ENCODE data around the gene SPAG16. TPM values are rescaled to one million over a fixed set of nuclear protein-coding genes. Genes with fewer than 3 reads are reported as not detected.

Gene SPAG16
- total RNA-seq, 2 donors from 2014 or later: 5.0 to 10.4 TPM

GRCh38 chr2:213422211-213422610, 137.9 kb downstream of the SPAG16 start:
- H3K9me3 Mint-ChIP-seq: no peaks in the 10 kb centered on the region
- H3K27ac Mint-ChIP-seq: no peak overlapping the region
- no peak for ATAC-seq
- no peak for DNase-seq (ENCODE audit: low spot score in 2 of 2)
- no peaks in the 10 kb centered on the region for H3K36me3 Mint-ChIP-seq

GRCh38 chr2:213425618-213426017, 141.4 kb downstream of the SPAG16 start:
- peaks cover 0 to 11% of the 10 kb centered on the region in 2 donors for H3K36me3 Mint-ChIP-seq
- no peak for DNase-seq (ENCODE audit: low spot score in 2 of 2)
- H3K27ac Mint-ChIP-seq: no peak overlapping the region
- ATAC-seq: no peak
- peaks cover 11 to 12% of the 10 kb centered on the region in 2 donors for H3K9me3 Mint-ChIP-seq

GRCh38 chr2:213429516-213429915, 145.3 kb downstream of the SPAG16 start:
- H3K36me3 Mint-ChIP-seq: peaks cover 0 to 11% of the 10 kb centered on the region in 2 donors
- no peak overlapping the region for H3K27ac Mint-ChIP-seq
- H3K9me3 Mint-ChIP-seq: peaks cover 11 to 20% of the 10 kb centered on the region in 2 donors
- no peak for DNase-seq (ENCODE audit: low spot score in 2 of 2)
- ATAC-seq: no peak

- peaks cover 14 to 21% of the 10 kb centered on the region in 2 donors for H3K9me3 Mint-ChIP-seq
- peaks cover 0 to 4% of the 10 kb centered on the region in 2 donors for H3K36me3 Mint-ChIP-seq
- DNase-seq (ENCODE audit: low spot score in 2 of 2) (no peak), ATAC-seq (no peak)
- no peak overlapping the region for H3K27ac Mint-ChIP-seq
Observed at GRCh38 chr2:213443921-213444320, 159.7 kb downstream of the SPAG16 start.

- Mint-ChIP-seq H3K27ac (no peak overlapping the region), H3K9me3 (peaks cover 11 to 13% of the 10 kb centered on the region in 2 donors), H3K36me3 (peaks cover 0 to 4% of the 10 kb centered on the region in 2 donors)
- DNase-seq (ENCODE audit: low spot score in 2 of 2): no peak
- ATAC-seq: no peak
Observed at GRCh38 chr2:213451542-213452239, 167.4 kb downstream of the SPAG16 start.

GRCh38 chr2:213455316-213456008, 171.2 kb downstream of the SPAG16 start:
- Mint-ChIP-seq H3K27ac (no peak overlapping the region), H3K9me3 (no peaks in the 10 kb centered on the region), H3K36me3 (no peaks in the 10 kb centered on the region)
- ATAC-seq (no peak), DNase-seq (ENCODE audit: low spot score in 2 of 2) (no peak)

GRCh38 chr2:213475433-213475832, 191.2 kb downstream of the SPAG16 start:
- peaks cover 9 to 26% of the 10 kb centered on the region in 2 donors for H3K9me3 Mint-ChIP-seq
- DNase-seq (ENCODE audit: low spot score in 2 of 2): no peak
- ATAC-seq: no peak
- H3K36me3 Mint-ChIP-seq: peaks cover 0 to 8% of the 10 kb centered on the region in 2 donors
- no peak overlapping the region for H3K27ac Mint-ChIP-seq

- DNase-seq (ENCODE audit: low spot score in 2 of 2) (no peak), ATAC-seq (no peak)
- peaks cover 9 to 26% of the 10 kb centered on the region in 2 donors for H3K9me3 Mint-ChIP-seq
- peaks cover 0 to 8% of the 10 kb centered on the region in 2 donors for H3K36me3 Mint-ChIP-seq
- no peak overlapping the region for H3K27ac Mint-ChIP-seq
Observed at GRCh38 chr2:213476641-213477040, 192.4 kb downstream of the SPAG16 start.

GRCh38 chr2:213490087-213490486, 205.8 kb downstream of the SPAG16 start:
- Mint-ChIP-seq H3K36me3 (no peaks in the 10 kb centered on the region), H3K27ac (no peak overlapping the region), H3K9me3 (peaks cover 0 to 3% of the 10 kb centered on the region in 2 donors)
- DNase-seq (ENCODE audit: low spot score in 2 of 2) (no peak), ATAC-seq (no peak)

- H3K27ac Mint-ChIP-seq: no peak overlapping the region
- ATAC-seq (no peak), DNase-seq (ENCODE audit: low spot score in 2 of 2) (no peak)
- H3K9me3 Mint-ChIP-seq: peaks cover 0 to 3% of the 10 kb centered on the region in 2 donors
- H3K36me3 Mint-ChIP-seq: no peaks in the 10 kb centered on the region
Observed at GRCh38 chr2:213491376-213491775, 207.1 kb downstream of the SPAG16 start.

GRCh38 chr2:213496226-213496625, 212.0 kb downstream of the SPAG16 start:
- Mint-ChIP-seq H3K36me3 (no peaks in the 10 kb centered on the region), H3K27ac (no peak overlapping the region), H3K9me3 (no peaks in the 10 kb centered on the region)
- DNase-seq (ENCODE audit: low spot score in 2 of 2): no peak
- no peak for ATAC-seq

GRCh38 chr2:213500881-213501280, 216.6 kb downstream of the SPAG16 start:
- ATAC-seq (no peak), DNase-seq (ENCODE audit: low spot score in 2 of 2) (no peak)
- no peak overlapping the region for H3K27ac Mint-ChIP-seq
- peaks cover 0 to 3% of the 10 kb centered on the region in 2 donors for H3K9me3 Mint-ChIP-seq
- no peaks in the 10 kb centered on the region for H3K36me3 Mint-ChIP-seq

- ATAC-seq (no peak), DNase-seq (ENCODE audit: low spot score in 2 of 2) (no peak)
- H3K27ac Mint-ChIP-seq: no peak overlapping the region
- H3K36me3 Mint-ChIP-seq: peaks cover 13 to 15% of the 10 kb centered on the region in 2 donors
- H3K9me3 Mint-ChIP-seq: peaks cover 27 to 32% of the 10 kb centered on the region in 2 donors
Observed at GRCh38 chr2:213524164-213524563, 239.9 kb downstream of the SPAG16 start.

- DNase-seq (ENCODE audit: low spot score in 2 of 2) (no peak), ATAC-seq (no peak)
- H3K9me3 Mint-ChIP-seq: peaks cover 0 to 5% of the 10 kb centered on the region in 2 donors
- H3K36me3 Mint-ChIP-seq: no peaks in the 10 kb centered on the region
- H3K27ac Mint-ChIP-seq: no peak overlapping the region
Observed at GRCh38 chr2:213537579-213537978, 253.3 kb downstream of the SPAG16 start.

- no peak for DNase-seq (ENCODE audit: low spot score in 2 of 2)
- ATAC-seq: no peak
- Mint-ChIP-seq H3K36me3 (no peaks in the 10 kb centered on the region), H3K9me3 (peaks cover 0 to 5% of the 10 kb centered on the region in 2 donors), H3K27ac (no peak overlapping the region)
Observed at GRCh38 chr2:213544940-213545339, 260.7 kb downstream of the SPAG16 start.

GRCh38 chr2:213545481-213545880, 261.2 kb downstream of the SPAG16 start:
- Mint-ChIP-seq H3K9me3 (peaks cover 0 to 5% of the 10 kb centered on the region in 2 donors), H3K36me3 (no peaks in the 10 kb centered on the region), H3K27ac (no peak overlapping the region)
- no peak for DNase-seq (ENCODE audit: low spot score in 2 of 2)
- no peak for ATAC-seq

- ATAC-seq: no peak
- no peak for DNase-seq (ENCODE audit: low spot score in 2 of 2)
- Mint-ChIP-seq H3K27ac (no peak overlapping the region), H3K9me3 (no peaks in the 10 kb centered on the region), H3K36me3 (no peaks in the 10 kb centered on the region)
Observed at GRCh38 chr2:213545964-213546475, 261.8 kb downstream of the SPAG16 start.

Measured in activated naive CD4-positive, alpha-beta T cell treated with anti-CD3 and anti-CD28 coated beads, Interleukin-2, amount 50 U/mL, for 72 hours (primary cell).